HEK293 (cell line): ENCODE results near the gene RAB9A.

ENCODE experiments used
- FEZF1 ChIP-seq: fragments of 450-650 bp; formaldehyde crosslinking; IDR thresholded peaks from 2 replicates; pipeline ENCODE4 v1.5.1; 2016; ENCODE audit warnings: missing biosample characterization, missing genetic modification characterization
- HOXC10 ChIP-seq: sonication (generic); formaldehyde crosslinking; IDR thresholded peaks from 2 replicates; pipeline ENCODE4 v1.8.1; 2023; ENCODE audit warnings: mild to moderate bottlenecking, missing genetic modification reagents
- IKZF3 ChIP-seq: fragments of 450-650 bp; IDR thresholded peaks from 2 replicates; pipeline ENCODE4 v1.5.0; 2018; ENCODE audit warnings: missing biosample characterization, mild to moderate bottlenecking, missing genetic modification characterization, moderate library complexity
- KLF9 ChIP-seq: fragments of 450-650 bp; formaldehyde crosslinking; IDR thresholded peaks from 2 replicates; pipeline ENCODE4 v1.5.1; 2016; ENCODE audit warnings: missing biosample characterization, missing genetic modification characterization, low read depth
- PBX3 ChIP-seq: sonication (generic); formaldehyde crosslinking; IDR thresholded peaks from 2 replicates; pipeline ENCODE4 v1.8.1; 2022; ENCODE audit warnings: mild to moderate bottlenecking, moderate library complexity, missing genetic modification reagents
- PRDM10 ChIP-seq: fragments of 450-650 bp; formaldehyde crosslinking; IDR thresholded peaks from 2 replicates; pipeline ENCODE4 v1.5.1; 2016; ENCODE audit warnings: missing biosample characterization, missing genetic modification characterization
- SETDB1 ChIP-seq: IDR thresholded peaks from one replicate; pipeline ENCODE4 v1.6.1; 2017; ENCODE audit warnings: mild to moderate bottlenecking, low read length, moderate library complexity, mixed read lengths; ENCODE audit not compliant: insufficient read length
- ZBTB17 ChIP-seq: fragments of 450-650 bp; formaldehyde crosslinking; IDR thresholded peaks from 2 replicates; pipeline ENCODE4 v1.5.1; 2016; ENCODE audit warnings: missing biosample characterization, missing genetic modification characterization
- ZBTB44 ChIP-seq: fragments of 450-650 bp; IDR thresholded peaks from 2 replicates; pipeline ENCODE4 v1.5.1; 2018; ENCODE audit warnings: missing biosample characterization, mild to moderate bottlenecking, missing genetic modification characterization
- ZBTB48 ChIP-seq: fragments of 450-650 bp; formaldehyde crosslinking; IDR thresholded peaks from 2 replicates; pipeline ENCODE4 v1.5.1; 2016; ENCODE audit warnings: missing biosample characterization, missing genetic modification characterization
- ZFP41 ChIP-seq: fragments of 450-650 bp; formaldehyde crosslinking; IDR thresholded peaks from 2 replicates; pipeline ENCODE4 v1.5.1; 2016; ENCODE audit warnings: missing biosample characterization, missing genetic modification characterization, borderline replicate concordance
- ZNF112 ChIP-seq: fragments of 450-650 bp; formaldehyde crosslinking; IDR thresholded peaks from 2 replicates; pipeline ENCODE4 v1.5.0; 2017; ENCODE audit warnings: missing biosample characterization, missing genetic modification characterization
- ZNF132 ChIP-seq: fragments of 450-650 bp; formaldehyde crosslinking; IDR thresholded peaks from 2 replicates; pipeline ENCODE4 v1.5.1; 2017; ENCODE audit warnings: missing biosample characterization, missing genetic modification characterization, borderline replicate concordance
- ZNF175 ChIP-seq: fragments of 450-650 bp; formaldehyde crosslinking; IDR thresholded peaks from 2 replicates; pipeline ENCODE4 v1.5.1; 2016; ENCODE audit warnings: missing biosample characterization, missing genetic modification characterization
- ZNF23 ChIP-seq: fragments of 450-650 bp; formaldehyde crosslinking; IDR thresholded peaks from 2 replicates; pipeline ENCODE4 v1.5.1; 2016; ENCODE audit warnings: missing biosample characterization, missing genetic modification characterization, borderline replicate concordance
- ZNF335 ChIP-seq: fragments of 450-650 bp; formaldehyde crosslinking; conservative IDR thresholded peaks from 2 replicates; pipeline ENCODE4 v1.5.1; 2016; ENCODE audit warnings: missing biosample characterization, missing genetic modification characterization
- ZNF416 ChIP-seq: fragments of 450-650 bp; formaldehyde crosslinking; IDR thresholded peaks from 2 replicates; pipeline ENCODE4 v1.5.1; 2016; ENCODE audit warnings: missing biosample characterization, missing genetic modification characterization
- ZNF48 ChIP-seq: fragments of 450-650 bp; formaldehyde crosslinking; IDR thresholded peaks from 2 replicates; pipeline ENCODE4 v1.5.1; 2016; ENCODE audit warnings: missing biosample characterization, missing genetic modification characterization
- ZNF521 ChIP-seq: fragments of 450-650 bp; formaldehyde crosslinking; IDR thresholded peaks from 2 replicates; pipeline ENCODE4 v1.5.1; 2017; ENCODE audit warnings: missing biosample characterization, mild to moderate bottlenecking, missing genetic modification characterization
- ZNF548 ChIP-seq: fragments of 450-650 bp; formaldehyde crosslinking; IDR thresholded peaks from 2 replicates; pipeline ENCODE4 v1.5.1; 2016; ENCODE audit warnings: missing biosample characterization, missing genetic modification characterization
- ZNF585B ChIP-seq: fragments of 450-650 bp; formaldehyde crosslinking; IDR thresholded peaks from 2 replicates; pipeline ENCODE4 v1.5.1; 2016; ENCODE audit warnings: missing biosample characterization, missing genetic modification characterization
- ZNF830 ChIP-seq: fragments of 450-650 bp; IDR thresholded peaks from 2 replicates; pipeline ENCODE4 v1.5.0; 2018; ENCODE audit warnings: missing biosample characterization, missing genetic modification characterization, low read depth, mild to moderate bottlenecking, moderate library complexity
- ZSCAN23 ChIP-seq: fragments of 450-650 bp; formaldehyde crosslinking; IDR thresholded peaks from 2 replicates; pipeline ENCODE4 v1.5.1; 2016; ENCODE audit warnings: missing biosample characterization, missing genetic modification characterization
- ZSCAN30 ChIP-seq: fragments of 450-650 bp; IDR thresholded peaks from 2 replicates; pipeline ENCODE4 v1.5.1; 2018; ENCODE audit warnings: missing biosample characterization, mild to moderate bottlenecking, missing genetic modification characterization, moderate library complexity
- ZSCAN4 ChIP-seq: fragments of 450-650 bp; formaldehyde crosslinking; IDR thresholded peaks from 2 replicates; pipeline ENCODE4 v1.5.1; 2017; ENCODE audit warnings: missing biosample characterization, missing genetic modification characterization
- TF ChIP-seq, protein P1 (sequence below): fragments of 450-650 bp; formaldehyde crosslinking; IDR thresholded peaks from 2 replicates; pipeline ENCODE4 v1.5.1; 2016; ENCODE audit warnings: missing biosample characterization, missing genetic modification characterization, borderline replicate concordance
- TF ChIP-seq, protein P2 (sequence below): fragments of 450-650 bp; formaldehyde crosslinking; IDR thresholded peaks from 2 replicates; pipeline ENCODE4 v1.5.1; 2016; ENCODE audit warnings: missing biosample characterization, missing genetic modification characterization
- TF ChIP-seq, protein P3 (sequence below): fragments of 450-650 bp; formaldehyde crosslinking; IDR thresholded peaks from 2 replicates; pipeline ENCODE4; 2016; ENCODE audit warnings: missing biosample characterization, missing genetic modification characterization

The RAB9A gene

DNA sequence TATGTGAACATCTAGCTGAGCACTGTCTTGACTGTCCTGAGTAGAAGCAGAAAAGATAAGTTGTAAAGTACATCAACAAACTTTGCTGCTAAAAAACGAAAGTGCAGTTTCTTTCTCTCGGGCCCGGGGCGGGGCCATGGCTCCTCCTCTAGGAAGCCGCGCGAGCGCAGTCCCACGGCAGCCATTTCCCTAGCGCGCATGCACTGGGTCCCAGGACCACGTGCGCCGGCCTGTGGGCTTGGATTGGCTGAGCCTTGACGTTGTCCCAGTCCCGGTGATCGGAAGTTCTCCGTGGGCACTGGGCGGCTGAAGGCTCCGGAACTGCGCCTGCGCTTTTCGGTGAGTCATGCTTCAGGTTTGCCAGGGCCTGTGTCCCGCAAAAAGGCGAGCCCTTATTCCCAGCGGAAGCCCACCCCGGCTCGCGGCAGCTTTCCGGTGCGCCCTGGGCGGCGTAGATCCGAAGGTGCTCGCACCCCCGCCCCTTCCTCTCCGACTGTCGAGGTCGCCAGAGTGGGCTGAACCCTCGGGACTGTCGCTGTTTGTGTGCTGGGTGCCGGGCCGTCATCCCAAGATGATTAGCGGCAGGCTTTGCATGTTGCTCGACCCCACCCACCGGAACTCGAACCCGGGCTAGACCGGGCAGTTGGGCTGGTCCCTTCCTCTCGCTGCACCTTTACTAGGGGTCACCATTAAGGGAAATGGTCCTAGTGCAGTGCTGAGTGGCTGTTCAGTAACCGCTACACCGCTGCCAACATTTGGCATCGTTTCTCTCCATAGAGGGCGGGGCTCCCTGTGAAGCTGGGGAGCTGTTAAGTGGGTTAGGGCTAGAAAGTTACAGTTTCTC is 35.9 kb upstream of the RAB9A start, which contains the start of gene TCEANC (continued):
- TF ChIP-seq ZNF521 (tag by site-specific recombination), result no peak
- no peak for TF ChIP-seq ZNF548 (tag by site-specific recombination)
- TF ChIP-seq IKZF3 (tag by site-specific recombination), result peak; percentile 93
- peak; percentile 80 for TF ChIP-seq KLF9 (tag by site-specific recombination)
- no peak for TF ChIP-seq ZNF416 (tag by site-specific recombination)
- TF ChIP-seq HOXC10 (CRISPR knock-in tag), result no peak
- peak; percentile 84 for TF ChIP-seq FEZF1
- no peak for TF ChIP-seq ZBTB44 (tag by site-specific recombination)
- TF ChIP-seq, protein P1, sequence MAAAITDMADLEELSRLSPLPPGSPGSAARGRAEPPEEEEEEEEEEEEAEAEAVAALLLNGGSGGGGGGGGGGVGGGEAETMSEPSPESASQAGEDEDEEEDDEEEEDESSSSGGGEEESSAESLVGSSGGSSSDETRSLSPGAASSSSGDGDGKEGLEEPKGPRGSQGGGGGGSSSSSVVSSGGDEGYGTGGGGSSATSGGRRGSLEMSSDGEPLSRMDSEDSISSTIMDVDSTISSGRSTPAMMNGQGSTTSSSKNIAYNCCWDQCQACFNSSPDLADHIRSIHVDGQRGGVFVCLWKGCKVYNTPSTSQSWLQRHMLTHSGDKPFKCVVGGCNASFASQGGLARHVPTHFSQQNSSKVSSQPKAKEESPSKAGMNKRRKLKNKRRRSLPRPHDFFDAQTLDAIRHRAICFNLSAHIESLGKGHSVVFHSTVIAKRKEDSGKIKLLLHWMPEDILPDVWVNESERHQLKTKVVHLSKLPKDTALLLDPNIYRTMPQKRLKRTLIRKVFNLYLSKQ (tag by site-specific recombination), result no peak
- TF ChIP-seq, protein P2, sequence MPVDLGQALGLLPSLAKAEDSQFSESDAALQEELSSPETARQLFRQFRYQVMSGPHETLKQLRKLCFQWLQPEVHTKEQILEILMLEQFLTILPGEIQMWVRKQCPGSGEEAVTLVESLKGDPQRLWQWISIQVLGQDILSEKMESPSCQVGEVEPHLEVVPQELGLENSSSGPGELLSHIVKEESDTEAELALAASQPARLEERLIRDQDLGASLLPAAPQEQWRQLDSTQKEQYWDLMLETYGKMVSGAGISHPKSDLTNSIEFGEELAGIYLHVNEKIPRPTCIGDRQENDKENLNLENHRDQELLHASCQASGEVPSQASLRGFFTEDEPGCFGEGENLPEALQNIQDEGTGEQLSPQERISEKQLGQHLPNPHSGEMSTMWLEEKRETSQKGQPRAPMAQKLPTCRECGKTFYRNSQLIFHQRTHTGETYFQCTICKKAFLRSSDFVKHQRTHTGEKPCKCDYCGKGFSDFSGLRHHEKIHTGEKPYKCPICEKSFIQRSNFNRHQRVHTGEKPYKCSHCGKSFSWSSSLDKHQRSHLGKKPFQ (tag by site-specific recombination), result no peak
- no peak for TF ChIP-seq ZNF48 (tag by site-specific recombination)
- TF ChIP-seq ZSCAN4 (tag by site-specific recombination), result no peak
- peak; percentile 98 for TF ChIP-seq ZBTB48 (tag by site-specific recombination)
- no peak for TF ChIP-seq ZNF132 (tag by site-specific recombination)
- TF ChIP-seq ZSCAN30, result peak; percentile 20; the same call in 1 of the 2 replicates
- TF ChIP-seq ZBTB17, result peak; percentile 75
- peak; percentile 90 for TF ChIP-seq PRDM10 (tag by site-specific recombination)
- TF ChIP-seq, protein P3, sequence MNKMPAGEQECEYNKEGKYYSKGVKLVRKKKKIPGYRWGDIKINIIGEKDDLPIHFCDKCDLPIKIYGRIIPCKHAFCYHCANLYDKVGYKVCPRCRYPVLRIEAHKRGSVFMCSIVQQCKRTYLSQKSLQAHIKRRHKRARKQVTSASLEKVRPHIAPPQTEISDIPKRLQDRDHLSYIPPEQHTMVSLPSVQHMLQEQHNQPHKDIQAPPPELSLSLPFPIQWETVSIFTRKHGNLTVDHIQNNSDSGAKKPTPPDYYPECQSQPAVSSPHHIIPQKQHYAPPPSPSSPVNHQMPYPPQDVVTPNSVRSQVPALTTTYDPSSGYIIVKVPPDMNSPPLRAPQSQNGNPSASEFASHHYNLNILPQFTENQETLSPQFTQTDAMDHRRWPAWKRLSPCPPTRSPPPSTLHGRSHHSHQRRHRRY (tag by site-specific recombination), result no peak
- TF ChIP-seq ZNF335 (tag by site-specific recombination), result peak; percentile 60
- no peak for TF ChIP-seq ZNF175
- TF ChIP-seq ZNF23 (tag by site-specific recombination), result no peak
- TF ChIP-seq PBX3 (CRISPR knock-in tag), result peak; percentile 85; the same call in 1 of the 2 replicates
- no peak for TF ChIP-seq SETDB1
- TF ChIP-seq ZFP41, result no peak
- TF ChIP-seq ZNF830 (tag by site-specific recombination), result no peak
- TF ChIP-seq ZNF112 (tag by site-specific recombination), result no peak
- TF ChIP-seq ZNF585B, result no peak
- peak; percentile 80; the same call in 1 of the 2 replicates for TF ChIP-seq ZSCAN23 (tag by site-specific recombination)
